ENCODE results near the gene HIRA. TPM values are rescaled to one million over a fixed set of nuclear protein-coding genes. Genes with fewer than 3 reads are reported as not detected.
A peak's percentile ranks its signal among the peaks of the same experiment; 100 is the strongest.

The HIRA gene
- total and polyA plus RNA-seq, 11 donors = 3.7 to 25.4 (median 17.3) TPM

GRCh38 chr22:19291580-19292457, 139.7 kb downstream of the HIRA start, which contains the start of gene CLTCL1:
TSS of gene CLTCL1 (minus strand) at chr22:19291719. CDS start at chr22:19291641, 78 bp downstream.
- H3K27ac ChIP-seq = peak within 1 kb of the TSS; percentile 64 to 93 (median 82)
- no peaks in the 10 kb centered on the region for H3K9me3 ChIP-seq
- no peaks in the 10 kb centered on the region for H3K27me3 ChIP-seq
- intact Hi-C loops (cut with DNase I) = loop anchor here in 6 of 10 donors (2.0 to 10.0 kb wide), 8 partner anchors 73 to 423 kb away; partner anchors contain the start of genes CDC45 (in 5 of the 6), UFD1 (in 5 of the 6), C22orf39 (in 1 of the 6) and HIRA (in 1 of the 6)
- 2 to 8% (median 3%) methylated on average over 24 to 68 of the region's 74 CpGs for WGBS, 4 donors
- peak in 1 of 2 donors; percentile 70 for TF ChIP-seq POLR2A (IDR thresholded peaks at IDR 0.05)
- no peak for TF ChIP-seq CTCF (IDR thresholded peaks at IDR 0.05)
- peak; percentile 86 to 93 (median 89) for DNase-seq
- peaks cover 0 to 49% (median 24%) of the 10 kb centered on the region in 12 donors for H3K4me1 ChIP-seq
- peak within 1 kb of the TSS; percentile 62 to 100 (median 92) for H3K4me3 ChIP-seq
- peak; percentile 65 to 94 (median 88) for ATAC-seq
- no peaks in the 10 kb centered on the region for H3K36me3 ChIP-seq

DNA sequence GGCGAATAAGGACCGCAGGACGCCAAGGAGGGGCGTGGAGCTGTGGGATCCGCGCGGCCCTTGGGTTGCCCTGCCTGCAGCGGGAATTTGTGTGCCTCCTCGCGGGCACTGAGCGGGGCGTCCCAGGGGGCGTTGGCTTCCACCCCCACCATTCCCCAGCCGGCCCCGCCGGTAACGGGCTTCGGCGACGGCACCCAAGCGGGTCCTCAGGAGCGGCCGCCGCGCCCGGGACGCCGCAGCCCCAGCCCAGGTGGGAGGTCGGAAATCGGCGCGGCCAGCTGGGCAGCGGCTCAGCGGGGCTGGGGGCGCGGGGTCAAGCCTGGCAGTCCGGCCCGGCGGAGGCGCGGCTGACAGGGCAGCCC, 140.3 kb downstream of the HIRA start:
- no peaks in the 10 kb centered on the region for H3K9me3 ChIP-seq
- peak overlapping the region; percentile 59 to 93 (median 74) for H3K27ac ChIP-seq
- ATAC-seq = peak in 3 of 4 donors; percentile 26 to 53 (median 53)
- no peak for TF ChIP-seq POLR2A (IDR thresholded peaks at IDR 0.05)
- TF ChIP-seq CTCF (IDR thresholded peaks at IDR 0.05) = peak in 2 of 12 donors; percentile 7 to 20
- H3K27me3 ChIP-seq = no peaks in the 10 kb centered on the region
- no peaks in the 10 kb centered on the region for H3K36me3 ChIP-seq
- 0 to 1% (median 0%) methylated on average over 19 to 41 of the region's 41 CpGs for WGBS, 4 donors
- peak; percentile 39 to 78 (median 48) for DNase-seq
- H3K4me3 ChIP-seq = peak overlapping the region; percentile 62 to 100 (median 92)
- intact Hi-C loops (cut with DNase I) = loop anchor here in 6 of 10 donors (2.0 to 10.0 kb wide), 8 partner anchors 72 to 424 kb away; partner anchors contain the start of genes CDC45 (in 5 of the 6), UFD1 (in 5 of the 6), C22orf39 (in 1 of the 6) and HIRA (in 1 of the 6)
- peaks cover 0 to 55% (median 25%) of the 10 kb centered on the region in 12 donors for H3K4me1 ChIP-seq

- DNase-seq (peak in 1 of 5 donors; percentile 27), ATAC-seq (peak in 2 of 4 donors; percentile 8 to 21)
- intact Hi-C loops (cut with DNase I) = loop anchor here in 6 of 10 donors (2.0 to 10.0 kb wide), 8 partner anchors 72 to 424 kb away; partner anchors contain the start of genes CDC45 (in 5 of the 6), UFD1 (in 5 of the 6), C22orf39 (in 1 of the 6) and HIRA (in 1 of the 6)
Measured at GRCh38 chr22:19290400-19291217, 140.9 kb downstream of the HIRA start.

More at GRCh38 chr22:19290400-19291217, 140.9 kb downstream of the HIRA start:
- no peaks in the 10 kb centered on the region for H3K9me3 ChIP-seq
- H3K27me3 ChIP-seq = no peaks in the 10 kb centered on the region
- peak overlapping the region; percentile 62 to 100 (median 92) for H3K4me3 ChIP-seq
- 20 to 29% (median 23%) methylated on average over 25 to 27 of the region's 27 CpGs for WGBS, 4 donors
- no peaks in the 10 kb centered on the region for H3K36me3 ChIP-seq
- peak overlapping the region in 10 of 12 donors; percentile 63 to 93 (median 76) for H3K27ac ChIP-seq
- H3K4me1 ChIP-seq = peaks cover 0 to 61% (median 28%) of the 10 kb centered on the region in 12 donors
- TF ChIP-seq POLR2A (IDR thresholded peaks at IDR 0.05) (no peak), CTCF (IDR thresholded peaks at IDR 0.05) (no peak)
